HG03575 (cell line): ENCODE measurements around the gene BCR.

ENCODE experiments used
- ATAC-seq: cut with Tn5 transposase; IDR thresholded peaks from one replicate; pipeline ENCODE4 v1.9.1; 2021; ENCODE audit not compliant: unreplicated experiment, insufficient number of reproducible peaks, low FRiP score; ENCODE audit errors: extremely low read depth

Gene BCR

DNA sequence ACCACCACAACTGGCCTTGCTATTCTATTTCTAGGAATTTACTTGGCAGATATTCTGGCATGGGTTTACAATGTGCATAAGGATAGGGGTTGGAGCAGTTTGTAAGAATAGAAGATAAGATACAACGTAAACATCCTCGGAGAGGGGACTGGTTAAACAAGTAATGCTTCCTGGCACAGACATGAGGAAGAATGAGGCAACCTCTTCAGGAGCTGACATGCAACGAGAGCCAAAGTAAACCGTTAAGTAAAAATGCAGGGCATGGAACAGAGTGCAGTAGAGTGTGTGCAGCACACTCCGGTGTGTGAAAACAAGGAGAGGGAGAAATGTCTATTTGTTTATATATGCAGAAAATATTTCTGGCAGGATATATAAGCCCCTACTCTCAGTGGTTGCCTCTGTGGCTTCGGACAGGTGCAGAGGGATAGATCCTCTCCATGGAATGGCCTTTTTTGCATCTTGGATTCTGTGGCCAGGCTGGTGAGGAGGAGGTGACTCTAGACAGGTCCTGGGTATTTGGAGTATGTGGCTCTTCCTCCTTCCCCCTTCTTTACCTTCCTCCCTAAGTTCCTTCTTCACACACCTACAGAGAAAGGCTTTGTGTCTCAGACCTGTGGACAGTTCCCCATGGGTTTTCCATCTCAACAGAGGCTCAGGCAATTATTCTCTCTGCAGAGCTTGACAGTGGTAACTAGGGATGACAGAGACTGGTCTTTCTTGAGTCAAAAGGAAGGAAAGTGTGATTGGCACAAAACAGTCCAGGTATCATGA lies 32.5 kb upstream of the BCR start:
- no peak for ATAC-seq

DNA sequence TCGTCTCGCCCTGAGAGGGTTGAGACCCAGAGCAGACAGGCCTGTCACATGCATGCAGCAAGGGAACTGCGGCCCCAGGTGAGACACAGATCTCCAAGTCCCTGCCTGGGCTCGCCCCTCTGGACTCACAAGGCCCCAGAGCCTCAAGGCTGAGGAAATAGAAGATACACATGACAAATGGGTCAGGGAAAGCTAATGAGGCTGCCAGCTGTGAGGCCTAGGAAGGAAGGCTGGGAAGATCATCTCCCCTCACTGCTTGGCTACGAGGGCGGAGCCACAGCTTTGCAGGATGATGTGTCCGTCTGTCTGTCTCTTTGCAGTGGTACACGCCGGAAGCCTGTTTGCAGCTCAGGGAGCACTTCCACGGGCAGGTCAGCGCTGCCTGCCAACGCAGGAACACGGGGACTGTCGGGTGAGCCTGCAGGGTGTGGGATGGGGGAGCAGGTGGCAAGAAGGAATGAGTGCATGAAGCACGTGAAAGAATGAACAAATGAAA lies 30.5 kb upstream of the BCR start:
- ATAC-seq = no peak

DNA sequence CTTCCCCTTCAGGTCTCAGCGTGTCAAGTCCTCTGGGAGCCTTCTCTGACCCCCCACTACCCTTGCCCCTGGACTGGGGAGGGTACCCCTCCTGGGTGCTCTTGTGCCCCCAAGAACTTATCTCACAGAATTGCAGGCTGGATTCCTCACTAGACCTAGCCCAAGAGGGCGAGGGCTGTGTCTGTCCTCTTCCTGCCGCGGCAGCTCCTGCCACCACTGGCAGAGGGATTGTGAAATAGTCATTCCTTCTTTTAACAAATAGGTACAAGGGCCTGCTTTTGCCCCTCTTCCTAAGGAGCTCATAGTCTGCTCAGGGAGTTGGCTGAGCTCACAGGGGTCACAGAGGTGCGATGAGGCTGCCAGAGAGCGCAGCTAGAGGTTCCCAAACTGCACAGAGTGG lies 29.5 kb upstream of the BCR start:
- no peak for ATAC-seq

DNA sequence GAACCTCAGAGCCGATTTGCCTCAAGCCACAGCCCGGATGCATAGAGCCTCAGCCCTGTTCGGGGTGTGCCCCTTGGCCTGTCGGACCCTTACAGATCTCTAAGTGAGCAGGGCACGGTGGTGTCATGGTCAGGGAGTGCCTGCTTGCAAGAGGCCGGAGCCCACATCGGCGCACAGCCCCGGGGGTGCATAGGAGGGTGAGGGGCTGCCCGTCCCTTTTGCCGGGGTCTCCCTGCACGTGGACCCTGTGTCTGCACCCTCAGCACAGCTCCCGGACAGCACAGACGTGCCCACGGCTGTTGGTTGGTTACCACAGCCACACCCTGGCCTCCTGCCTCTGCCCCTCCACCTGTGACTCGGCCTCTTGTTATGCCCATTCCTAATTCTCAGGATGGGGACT lies 28.5 kb upstream of the BCR start:
- no peak for ATAC-seq

DNA sequence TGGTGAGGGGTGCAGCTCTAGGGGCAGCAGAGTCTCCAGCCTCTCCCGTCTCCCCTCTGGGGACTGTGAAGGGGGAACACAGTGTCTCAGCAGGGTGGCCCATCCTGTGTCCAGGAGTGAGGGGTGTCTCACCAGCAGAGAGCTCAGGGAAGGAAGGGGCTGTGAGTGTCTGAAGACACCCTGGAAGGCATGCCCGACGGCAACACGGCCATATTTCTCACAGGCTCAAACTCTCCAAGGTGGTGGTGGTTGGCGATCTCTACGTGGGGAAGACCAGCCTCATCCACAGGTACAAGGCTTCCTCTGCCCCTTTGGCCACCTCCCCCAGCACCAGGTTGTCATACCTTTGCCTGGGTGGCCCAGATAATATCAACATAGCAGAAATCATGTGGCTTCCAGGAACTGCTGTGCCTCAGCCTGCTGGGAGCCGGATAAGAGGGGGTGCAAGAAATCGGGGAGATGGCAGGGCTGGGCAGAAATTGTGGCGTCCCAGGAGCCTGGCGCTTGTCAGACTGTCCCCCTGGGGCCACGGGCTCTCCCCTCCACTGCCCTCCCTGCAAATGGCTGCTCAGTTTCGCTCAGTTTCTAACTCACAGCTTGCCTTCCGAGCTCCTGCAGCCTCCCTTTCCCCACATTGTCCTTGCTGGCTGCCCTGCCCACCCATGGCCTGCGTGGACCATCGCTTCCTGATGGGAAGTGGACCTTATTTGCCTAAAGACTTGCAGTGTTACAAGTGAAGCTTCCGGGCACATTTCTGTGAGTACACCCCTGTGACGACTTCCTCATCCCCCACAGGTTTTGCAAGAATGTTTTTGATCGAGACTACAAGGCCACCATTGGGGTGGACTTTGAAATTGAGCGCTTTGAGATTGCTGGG lies 27.8 kb upstream of the BCR start:
- ATAC-seq = no peak

DNA sequence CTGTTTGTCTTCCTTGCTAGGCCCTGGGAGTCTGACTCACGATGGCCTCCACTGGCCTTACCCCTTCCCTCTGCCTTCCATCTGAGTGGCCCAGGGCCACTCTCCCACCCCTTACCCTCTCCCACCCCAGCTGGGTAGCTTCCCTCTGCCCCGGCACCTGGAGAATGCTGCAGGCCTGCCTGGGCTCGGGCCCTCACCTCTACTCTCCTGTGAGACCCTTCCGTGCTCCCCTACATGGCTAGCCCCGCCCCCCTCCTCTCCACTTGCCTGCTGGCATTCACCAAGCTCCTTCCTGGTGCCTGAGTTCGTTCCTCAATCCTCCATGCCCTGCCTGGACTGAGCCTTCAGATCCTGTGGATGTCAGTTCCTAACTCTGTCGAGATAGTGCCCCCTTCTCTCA lies 26.3 kb upstream of the BCR start:
- no peak for ATAC-seq

DNA sequence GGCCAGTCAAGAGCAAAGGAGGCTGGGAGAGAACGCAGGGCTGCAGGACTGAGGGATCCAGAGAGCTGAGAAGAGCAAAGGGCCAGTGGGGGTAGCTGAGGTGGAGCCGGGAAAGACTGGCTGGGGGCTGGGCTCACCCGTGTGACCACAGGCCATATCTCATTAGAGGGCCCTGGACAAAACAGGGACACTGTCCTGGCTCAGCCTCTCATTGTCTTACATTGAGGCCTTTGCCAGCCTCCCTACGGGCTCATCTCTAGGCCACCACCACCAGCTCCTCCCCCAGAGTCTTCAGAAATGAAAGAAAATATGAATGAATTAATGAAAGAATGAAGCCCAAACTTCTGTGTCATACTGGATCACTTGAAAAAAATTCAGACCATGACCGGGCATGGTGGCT lies 25.8 kb upstream of the BCR start:
- ATAC-seq = no peak

DNA sequence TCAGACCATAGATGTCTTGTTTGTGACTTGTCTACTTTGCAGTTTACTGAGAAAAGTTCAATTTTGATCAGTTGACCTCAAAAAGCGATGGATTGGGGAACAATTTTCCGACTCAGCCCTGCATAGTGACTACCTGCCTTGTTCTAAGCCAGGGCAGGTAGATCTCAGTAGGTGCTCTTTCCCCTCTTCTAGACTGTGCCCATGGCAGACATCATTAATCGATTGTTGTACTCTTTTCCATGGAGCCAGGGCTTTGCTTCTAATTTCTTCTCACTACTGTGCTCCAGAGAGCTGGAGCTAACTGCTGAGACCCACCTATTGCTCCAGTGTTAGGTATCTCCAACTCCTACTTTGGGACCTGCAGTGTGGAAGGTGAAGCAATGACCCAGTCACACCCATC lies 25.2 kb upstream of the BCR start:
- no peak for ATAC-seq

DNA sequence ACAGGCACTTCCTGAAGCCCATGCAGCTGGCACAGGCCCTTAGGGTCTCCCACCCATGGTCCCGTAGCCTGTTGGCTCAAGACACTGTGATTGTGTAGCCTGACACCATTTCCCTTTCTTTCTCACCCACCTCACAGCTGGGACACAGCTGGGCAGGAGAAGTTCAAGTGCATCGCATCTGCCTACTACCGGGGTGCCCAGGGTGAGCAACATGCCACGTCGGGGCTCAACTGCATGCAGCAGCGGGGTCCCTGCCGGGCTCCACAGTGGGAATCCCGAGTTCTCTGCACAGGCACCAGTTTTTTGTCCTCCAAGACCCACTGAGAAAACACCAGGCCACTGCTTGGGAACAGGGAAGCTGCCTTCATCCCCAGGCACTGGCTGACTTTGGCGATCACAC lies 24.5 kb upstream of the BCR start:
- ATAC-seq = no peak

DNA sequence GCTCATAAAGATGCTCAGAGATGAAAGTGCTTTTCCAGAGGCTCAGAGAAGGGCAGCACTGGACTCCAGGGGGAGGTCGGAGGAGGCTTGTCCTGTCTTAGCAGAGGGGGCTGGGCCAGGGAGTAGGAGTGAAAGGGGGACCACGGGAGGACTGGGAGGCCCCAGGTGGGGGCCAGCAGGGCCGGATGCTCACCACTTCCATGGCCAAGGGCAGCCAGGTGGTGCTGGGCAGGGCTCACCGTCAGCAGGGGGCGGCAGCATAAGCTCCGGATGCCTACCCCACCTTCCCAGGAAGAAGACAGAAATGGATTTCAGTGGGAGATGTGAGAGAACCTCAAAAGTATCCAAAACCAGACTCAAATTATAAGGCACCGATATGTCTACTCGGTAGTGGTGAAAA lies 24.0 kb upstream of the BCR start:
- ATAC-seq = no peak

DNA sequence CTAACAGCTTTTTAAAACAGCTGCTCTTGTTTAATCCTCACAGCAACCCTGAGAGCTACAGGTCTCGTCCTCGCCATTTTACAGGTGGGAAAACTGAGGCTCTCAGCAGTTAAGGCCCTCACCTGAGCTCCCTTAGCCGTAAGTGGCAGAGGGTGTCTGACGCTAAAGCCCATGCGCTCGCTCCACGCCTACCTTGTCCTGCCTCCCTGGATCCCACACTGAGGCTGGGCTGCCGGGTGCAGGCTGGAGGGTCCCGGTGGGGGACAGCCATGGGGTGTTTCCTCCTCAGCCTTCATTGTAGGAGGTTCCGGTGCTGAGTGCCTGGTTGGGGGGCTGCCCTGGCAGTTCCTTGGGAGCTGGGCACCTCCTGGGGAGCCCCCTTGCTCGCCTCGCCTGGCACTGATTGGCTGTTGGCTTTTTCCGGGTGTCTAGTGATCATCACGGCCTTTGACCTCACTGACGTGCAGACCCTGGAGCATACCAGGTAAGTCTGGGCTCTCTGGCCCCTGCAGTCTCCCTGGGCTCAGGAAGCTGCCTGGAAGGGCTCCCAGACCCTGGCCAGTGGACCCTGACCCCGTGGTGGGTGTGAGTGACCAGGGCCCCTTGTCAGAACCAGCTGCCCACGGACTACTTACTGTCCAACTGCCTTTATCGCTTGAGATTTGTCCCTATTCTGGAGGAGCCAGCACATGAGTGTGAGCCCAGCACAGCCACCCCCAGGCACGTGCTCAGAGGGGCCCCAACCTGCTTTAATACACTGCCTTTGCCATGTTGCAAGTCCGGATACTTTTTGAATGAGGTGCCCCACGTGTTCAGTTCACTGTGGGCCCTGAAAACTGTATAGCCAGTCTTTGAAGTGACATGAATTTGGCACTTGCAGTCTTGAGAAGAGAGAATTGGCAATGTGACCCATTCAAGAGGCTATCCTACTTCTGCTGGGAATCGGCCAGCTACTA lies 22.5 kb upstream of the BCR start:
- no peak for ATAC-seq

DNA sequence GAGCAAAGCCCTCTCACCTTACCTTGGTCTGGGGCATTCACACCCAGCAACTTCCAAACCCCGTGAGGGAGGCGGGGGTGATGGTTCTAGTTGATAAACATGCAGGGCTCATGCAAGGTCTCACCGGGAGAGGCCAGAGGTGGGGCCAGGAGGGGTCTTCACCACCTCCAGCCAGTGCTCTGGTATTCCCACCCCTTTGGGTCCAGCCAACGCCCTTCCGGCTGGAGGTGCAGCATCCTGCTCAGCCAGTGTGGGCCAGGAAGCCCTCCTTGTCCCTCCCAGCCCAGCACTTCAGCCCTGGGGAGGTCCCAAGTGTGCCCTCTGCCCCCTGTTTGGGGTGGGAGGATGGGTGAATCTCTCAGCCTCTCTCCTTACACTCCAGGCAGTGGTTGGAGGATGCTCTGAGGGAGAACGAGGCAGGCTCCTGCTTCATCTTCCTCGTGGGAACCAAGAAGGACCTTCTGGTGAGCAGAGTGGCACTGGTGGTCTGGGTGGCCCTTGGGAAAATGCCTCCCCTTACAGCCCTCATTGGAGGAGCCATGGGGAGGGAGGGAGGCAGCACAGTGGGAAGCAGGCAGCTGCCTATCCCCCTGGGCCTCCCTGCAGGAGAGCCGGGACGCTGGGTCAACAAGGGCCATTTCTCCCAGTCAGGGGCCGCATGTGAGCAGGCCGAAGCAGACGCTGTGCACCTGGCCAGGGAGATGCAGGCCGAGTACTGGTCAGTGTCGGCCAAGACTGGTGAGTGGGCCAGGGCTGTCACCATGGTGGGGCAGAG lies 21.6 kb upstream of the BCR start:
- ATAC-seq = no peak

DNA sequence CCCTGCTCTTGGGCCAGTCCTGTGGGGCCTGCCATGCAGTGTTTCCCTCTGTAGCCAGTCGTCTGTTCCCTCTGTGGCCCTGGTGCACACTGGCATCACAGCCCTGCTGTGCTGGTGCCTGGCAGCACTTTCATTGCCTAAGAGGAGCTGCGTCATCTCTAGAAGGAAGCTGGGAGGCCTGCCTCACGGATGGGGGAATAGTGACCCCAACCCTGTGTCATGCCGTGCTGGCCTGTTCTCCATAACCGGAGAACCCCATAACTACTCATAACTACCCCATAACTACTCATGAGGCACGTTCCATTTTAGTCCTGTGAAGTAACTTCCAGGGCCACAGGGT lies 21.0 kb upstream of the BCR start:
- ATAC-seq = no peak

DNA sequence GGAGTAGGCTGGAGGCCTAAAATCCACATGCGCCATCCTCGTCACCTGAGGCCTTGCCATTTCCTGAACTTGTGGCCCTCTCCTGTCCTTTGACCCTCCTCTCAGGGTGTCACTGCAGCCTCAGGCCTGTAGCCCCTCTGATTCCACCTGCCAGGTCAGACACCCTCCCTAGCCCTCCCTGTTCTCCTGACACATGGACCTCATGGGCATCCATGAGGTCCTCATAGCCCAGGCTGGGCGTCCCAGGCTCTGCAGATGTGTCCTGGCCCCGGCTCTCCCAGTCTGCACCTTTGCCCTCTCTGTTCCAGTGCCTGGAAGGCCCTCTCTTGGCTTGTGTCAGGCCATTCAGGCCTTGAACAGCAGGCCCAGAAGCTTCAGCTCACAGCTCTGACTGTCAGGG lies 19.3 kb upstream of the BCR start:
- no peak for ATAC-seq

DNA sequence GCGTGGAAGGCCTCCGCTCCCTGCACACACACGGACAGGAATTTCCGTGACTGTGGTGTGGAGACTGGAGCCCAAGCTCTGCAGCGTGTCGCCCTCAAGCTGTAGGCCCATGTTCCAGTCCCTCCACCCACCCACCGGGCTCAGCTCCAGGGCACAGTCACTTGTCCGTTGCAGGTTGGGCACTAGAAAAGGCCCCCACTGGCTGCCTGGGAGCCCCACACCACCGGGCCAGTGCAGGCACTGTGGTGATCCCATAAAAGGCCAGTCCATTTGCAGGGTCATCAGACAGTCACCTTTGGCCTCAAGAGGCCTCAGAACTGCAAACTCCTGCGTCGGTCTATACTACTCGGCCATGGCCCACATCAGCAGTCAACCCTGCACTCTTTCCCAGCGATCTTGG lies 18.7 kb upstream of the BCR start:
- no peak for ATAC-seq

DNA sequence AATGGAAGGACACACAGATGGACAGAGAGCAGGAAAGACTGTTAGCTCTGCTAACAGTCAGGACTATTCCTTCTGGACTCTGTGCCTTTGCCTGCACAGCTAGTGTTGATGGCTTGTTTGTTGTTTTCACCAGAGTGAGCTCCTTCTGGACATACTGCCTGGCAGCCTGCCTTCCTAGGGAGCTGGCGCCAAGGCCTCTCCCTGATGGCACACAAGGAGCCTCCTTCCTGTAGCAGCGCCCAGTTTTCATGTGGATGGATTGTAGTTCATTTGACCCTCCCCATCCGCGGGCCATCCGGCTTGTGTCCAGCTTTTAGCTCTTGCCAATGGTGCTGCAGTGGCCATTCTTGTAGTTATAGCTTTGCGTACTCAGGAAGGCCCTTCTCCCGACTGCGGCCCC lies 16.6 kb upstream of the BCR start:
- no peak for ATAC-seq

DNA sequence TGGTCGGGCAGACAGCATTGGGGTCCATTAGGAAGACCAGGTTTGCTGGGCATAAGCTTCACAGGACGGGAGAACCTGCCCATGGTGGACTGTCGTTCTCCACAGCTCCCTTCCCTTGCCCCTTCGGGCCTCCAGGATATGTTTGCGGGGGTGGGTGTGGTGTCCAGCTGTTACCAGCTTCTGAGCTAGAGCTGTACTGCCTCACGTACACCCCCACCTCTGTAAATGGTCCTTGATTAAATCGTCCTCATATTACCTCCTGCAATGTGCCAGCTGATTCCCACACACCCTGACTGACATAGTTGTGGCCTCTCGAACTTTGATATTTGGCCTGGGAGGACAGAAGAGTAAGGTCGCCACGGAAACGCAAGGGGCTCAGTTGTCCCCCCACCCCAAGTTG lies 16.2 kb upstream of the BCR start:
- no peak for ATAC-seq

DNA sequence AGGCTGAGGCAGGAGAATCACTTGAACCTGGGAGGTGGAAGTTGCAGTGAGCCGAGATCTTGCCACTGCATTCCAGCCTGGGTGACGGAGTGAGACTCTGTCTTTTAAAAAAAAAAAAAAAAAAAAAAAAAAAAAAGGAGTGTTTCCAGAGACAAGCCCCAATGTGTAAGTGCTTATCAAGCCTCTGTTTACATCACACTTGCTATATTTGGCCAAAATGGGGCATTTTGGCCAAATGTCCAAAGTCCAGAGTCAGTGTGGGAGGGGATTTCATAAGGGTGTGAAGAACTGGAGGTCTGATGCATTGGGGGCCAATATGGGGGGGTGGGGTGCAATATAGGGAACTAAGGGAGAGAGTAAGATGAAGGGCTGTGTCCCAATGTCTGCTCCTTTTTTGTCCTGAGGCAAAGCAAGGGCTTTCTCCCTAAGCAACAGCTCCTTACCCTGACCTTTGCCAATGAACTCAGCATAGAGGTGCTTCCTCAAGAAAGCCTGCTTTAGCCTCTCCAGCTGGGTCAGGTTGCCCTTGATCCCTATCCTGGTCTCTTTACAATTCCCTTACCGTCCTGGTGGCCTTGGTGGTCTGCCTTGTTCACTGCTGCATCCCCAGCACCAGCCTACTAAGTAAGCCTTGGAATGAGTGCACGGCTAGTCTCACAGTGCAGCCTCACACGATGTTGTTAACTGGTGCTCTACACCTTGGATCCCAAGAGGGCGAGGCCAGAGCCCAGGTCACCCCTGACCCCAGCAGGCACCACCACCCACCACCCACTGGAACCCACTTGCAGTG lies 14.1 kb upstream of the BCR start:
- no peak for ATAC-seq
